HG03280 (cell line): Measurements from ENCODE around the gene OPRD1.

Experiments used
- ATAC-seq: cut with Tn5 transposase; IDR thresholded peaks from one replicate; pipeline ENCODE4 v1.9.1; 2021; ENCODE audit warnings: mild to moderate bottlenecking, moderate library complexity; ENCODE audit not compliant: unreplicated experiment

Gene OPRD1

GRCh38 chr1:28902738-28903137 lies 90.8 kb downstream of the OPRD1 start:
- ATAC-seq: no peak

- ATAC-seq: no peak
These were observed 94.1 kb downstream of the OPRD1 start for GRCh38 chr1:28905921-28906666.

- no peak for ATAC-seq
These were observed 97.2 kb downstream of the OPRD1 start for GRCh38 chr1:28909198-28909597.

GRCh38 chr1:28910379-28911115 lies 98.6 kb downstream of the OPRD1 start:
- ATAC-seq: no peak

- no peak for ATAC-seq
These were observed 101.8 kb downstream of the OPRD1 start for GRCh38 chr1:28913786-28914227.

GRCh38 chr1:28914228-28915030 lies 102.5 kb downstream of the OPRD1 start, which contains the start of gene EPB41:
Gene EPB41 (plus strand): TSS chr1:28914569. CDS start chr1:28987438, 72,869 bp downstream.
- ATAC-seq: peak; percentile 81

- no peak for ATAC-seq
These were observed 103.3 kb downstream of the OPRD1 start for GRCh38 chr1:28915031-28915895.

- ATAC-seq: no peak
These were observed 105.8 kb downstream of the OPRD1 start for GRCh38 chr1:28917757-28918118.
